ENCODE measurements around the gene CAPN9. TPM values are rescaled to one million over a fixed set of nuclear protein-coding genes. Genes with fewer than 3 reads are reported as not detected.

CAPN9 gene
- total and polyA plus RNA-seq, 2 donors from 2014 or later: 0.41 TPM; not detected in 1

- Histone ChIP-seq H3K27me3 (ENCODE audit: control insufficient read depth, insufficient read depth, low read length) (no peaks in the 10 kb centered on the region), H3K36me3 (ENCODE audit: control insufficient read depth in 2 of 3, insufficient read depth in 3 of 3, low read length in 3 of 3) (no peaks in the 10 kb centered on the region), H3K4me3 (ENCODE audit: low read length in 3 of 3) (no peak overlapping the region), H3K4me1 (ENCODE audit: control insufficient read depth in 2 of 3, insufficient read depth in 2 of 3, low read depth in 1 of 3, low read length in 3 of 3) (peaks cover 0 to 4% (median 0%) of the 10 kb centered on the region in 3 donors), H3K9me3 (ENCODE audit: control insufficient read depth in 2 of 3, insufficient read depth in 1 of 3, low read length in 3 of 3) (no peaks in the 10 kb centered on the region), H3K9ac (ENCODE audit: low read length in 3 of 3) (no peak overlapping the region), H3K27ac (ENCODE audit: low read depth in 2 of 2, low read length in 2 of 2) (no peak overlapping the region)
- no peak for FAIRE-seq
- intact Hi-C loops (cut with DNase I): no loop called here
- DNase-seq: peak in 1 of 5 donors; percentile 34
- TF ChIP-seq, protein P1, sequence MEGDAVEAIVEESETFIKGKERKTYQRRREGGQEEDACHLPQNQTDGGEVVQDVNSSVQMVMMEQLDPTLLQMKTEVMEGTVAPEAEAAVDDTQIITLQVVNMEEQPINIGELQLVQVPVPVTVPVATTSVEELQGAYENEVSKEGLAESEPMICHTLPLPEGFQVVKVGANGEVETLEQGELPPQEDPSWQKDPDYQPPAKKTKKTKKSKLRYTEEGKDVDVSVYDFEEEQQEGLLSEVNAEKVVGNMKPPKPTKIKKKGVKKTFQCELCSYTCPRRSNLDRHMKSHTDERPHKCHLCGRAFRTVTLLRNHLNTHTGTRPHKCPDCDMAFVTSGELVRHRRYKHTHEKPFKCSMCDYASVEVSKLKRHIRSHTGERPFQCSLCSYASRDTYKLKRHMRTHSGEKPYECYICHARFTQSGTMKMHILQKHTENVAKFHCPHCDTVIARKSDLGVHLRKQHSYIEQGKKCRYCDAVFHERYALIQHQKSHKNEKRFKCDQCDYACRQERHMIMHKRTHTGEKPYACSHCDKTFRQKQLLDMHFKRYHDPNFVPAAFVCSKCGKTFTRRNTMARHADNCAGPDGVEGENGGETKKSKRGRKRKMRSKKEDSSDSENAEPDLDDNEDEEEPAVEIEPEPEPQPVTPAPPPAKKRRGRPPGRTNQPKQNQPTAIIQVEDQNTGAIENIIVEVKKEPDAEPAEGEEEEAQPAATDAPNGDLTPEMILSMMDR (IDR thresholded peaks at IDR 0.05; ENCODE audit: borderline replicate concordance, extremely low read depth, insufficient read depth): no peak
Observed at GRCh38 chr1:230823426-230823825, 76.2 kb downstream of the CAPN9 start.

DNA sequence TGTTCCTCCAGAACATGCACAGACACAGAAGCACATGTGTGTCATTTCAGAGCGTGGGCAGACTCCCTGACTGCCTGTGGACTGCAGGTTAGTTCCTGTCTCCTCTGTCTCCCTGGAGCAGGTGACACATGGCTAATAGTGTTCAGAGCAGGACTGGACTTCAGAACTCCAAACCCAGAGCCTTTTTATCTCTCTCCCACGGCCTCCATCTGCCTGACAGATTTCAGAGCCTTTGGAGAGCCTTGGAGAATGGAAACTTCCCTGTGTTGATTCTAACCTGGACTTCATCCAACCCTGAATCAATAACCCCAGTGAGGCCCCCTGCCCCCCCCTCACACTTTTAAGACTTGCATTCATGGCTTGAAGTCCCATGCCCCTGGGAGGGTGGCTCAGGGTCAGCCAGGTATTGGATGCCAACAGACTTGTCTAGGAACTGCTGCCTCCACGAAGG is 76.8 kb downstream of the CAPN9 start:
- no peak overlapping the region for H3K27ac ChIP-seq (ENCODE audit: low read depth in 2 of 2, low read length in 2 of 2)
- DNase-seq (no peak), FAIRE-seq (no peak)
- no peaks in the 10 kb centered on the region for H3K36me3 ChIP-seq (ENCODE audit: control insufficient read depth in 2 of 3, insufficient read depth in 3 of 3, low read length in 3 of 3)
- H3K27me3 ChIP-seq (ENCODE audit: control insufficient read depth, insufficient read depth, low read length): no peaks in the 10 kb centered on the region
- H3K4me1 ChIP-seq (ENCODE audit: control insufficient read depth in 2 of 3, insufficient read depth in 2 of 3, low read depth in 1 of 3, low read length in 3 of 3): peaks cover 0 to 4% (median 0%) of the 10 kb centered on the region in 3 donors
- H3K4me3 ChIP-seq (ENCODE audit: low read length in 3 of 3): no peak overlapping the region
- TF ChIP-seq, protein P1 (IDR thresholded peaks at IDR 0.05; ENCODE audit: borderline replicate concordance, extremely low read depth, insufficient read depth): no peak
- intact Hi-C loops (cut with DNase I): no loop called here
- no peaks in the 10 kb centered on the region for H3K9me3 ChIP-seq (ENCODE audit: control insufficient read depth in 2 of 3, insufficient read depth in 1 of 3, low read length in 3 of 3)
- no peak overlapping the region for H3K9ac ChIP-seq (ENCODE audit: low read length in 3 of 3)

GRCh38 chr1:230824551-230824918 is 77.3 kb downstream of the CAPN9 start:
- intact Hi-C loops (cut with DNase I): no loop called here
- H3K9me3 ChIP-seq (ENCODE audit: control insufficient read depth in 2 of 3, insufficient read depth in 1 of 3, low read length in 3 of 3): no peaks in the 10 kb centered on the region
- no peaks in the 10 kb centered on the region for H3K27me3 ChIP-seq (ENCODE audit: control insufficient read depth, insufficient read depth, low read length)
- H3K4me3 ChIP-seq (ENCODE audit: low read length in 3 of 3): no peak overlapping the region
- H3K9ac ChIP-seq (ENCODE audit: low read length in 3 of 3): no peak overlapping the region
- no peak overlapping the region for H3K27ac ChIP-seq (ENCODE audit: low read depth in 2 of 2, low read length in 2 of 2)
- DNase-seq (no peak), FAIRE-seq (no peak)
- peaks cover 0 to 4% (median 0%) of the 10 kb centered on the region in 3 donors for H3K4me1 ChIP-seq (ENCODE audit: control insufficient read depth in 2 of 3, insufficient read depth in 2 of 3, low read depth in 1 of 3, low read length in 3 of 3)
- no peaks in the 10 kb centered on the region for H3K36me3 ChIP-seq (ENCODE audit: control insufficient read depth in 2 of 3, insufficient read depth in 3 of 3, low read length in 3 of 3)
- TF ChIP-seq, protein P1 (IDR thresholded peaks at IDR 0.05; ENCODE audit: borderline replicate concordance, extremely low read depth, insufficient read depth): no peak
